Skeletal muscle cell (primary cell): ENCODE measurements around the gene CSNK1G1.
"Not testable (repeated sequence)": the region's sequence is repeated elsewhere in the genome, so short reads cannot be mapped to it uniquely, and the experiment has no call there.

Experiments
- DNase-seq: peaks from one replicate; pipeline ENCODE4 v3.0.0-alpha.2; 2010; ENCODE audit warnings: low read depth
- H3K4me3 ChIP-seq: 2 replicates; pipeline ENCODE4 v1.5.1; 2011; ENCODE audit warnings: low read depth, mild to moderate bottlenecking, control low read depth, low read length, moderate library complexity

CSNK1G1 gene

DNA sequence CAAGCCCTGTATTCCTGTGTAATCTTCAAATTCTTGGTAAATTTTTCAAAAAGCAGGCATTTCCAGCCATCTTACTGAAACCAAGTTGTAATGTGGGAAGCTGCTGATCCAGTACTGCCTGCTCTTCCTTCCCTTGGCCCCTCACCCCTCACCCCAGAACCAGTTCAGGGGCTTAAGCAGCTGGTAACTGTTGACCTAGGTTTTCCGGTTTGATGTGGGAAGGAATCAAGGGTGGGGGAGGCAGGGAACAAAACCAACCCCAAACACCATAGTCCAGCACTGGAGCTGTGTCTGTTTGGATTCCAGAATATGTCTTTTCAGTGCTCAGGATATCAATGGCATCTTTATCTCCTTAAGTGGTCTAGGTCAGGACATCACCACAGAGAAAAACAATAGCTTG, 233.5 kb downstream of the CSNK1G1 start:
- DNase-seq: no peak
- no peak overlapping the region for H3K4me3 ChIP-seq

DNA sequence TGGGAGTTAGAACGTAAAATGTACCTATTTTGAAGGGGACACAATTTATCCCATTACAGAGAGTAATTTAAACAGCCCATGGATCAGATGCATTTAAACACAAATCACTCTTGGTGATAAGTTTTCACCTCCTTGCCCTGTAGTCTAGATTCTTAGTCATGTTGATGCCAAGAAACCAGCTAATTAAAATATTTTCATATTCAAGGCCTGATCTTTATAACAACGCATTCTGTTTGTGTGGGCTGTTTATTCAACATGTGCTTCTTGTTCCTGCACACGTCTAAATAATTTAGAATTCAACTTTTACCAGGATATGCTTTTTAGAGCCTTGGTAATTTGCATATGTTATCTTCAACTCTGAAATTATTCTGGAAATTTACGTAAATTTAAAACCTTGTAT, 234.4 kb downstream of the CSNK1G1 start:
- H3K4me3 ChIP-seq: no peak overlapping the region
- no peak for DNase-seq

DNA sequence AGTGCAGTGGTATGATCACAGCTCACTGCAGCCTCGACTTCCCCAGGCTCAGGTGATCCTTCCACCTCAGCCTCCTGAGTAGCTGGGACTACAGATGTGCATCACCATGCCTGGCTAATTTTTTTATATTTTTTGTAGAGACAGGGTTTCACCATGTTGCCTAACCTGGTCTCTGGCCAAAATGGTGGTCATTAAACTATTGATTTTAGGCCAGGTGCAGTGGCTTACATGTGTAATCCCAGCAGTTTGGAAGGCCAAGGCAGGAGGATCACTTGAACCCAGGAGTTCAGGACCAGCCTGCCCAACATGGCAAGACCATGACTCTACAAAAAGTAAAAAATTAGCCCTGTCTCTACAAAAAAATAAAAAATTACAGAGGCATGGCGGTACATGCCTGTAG, 235.7 kb downstream of the CSNK1G1 start:
- not testable (repeated sequence) for H3K4me3 ChIP-seq, DNase-seq

DNA sequence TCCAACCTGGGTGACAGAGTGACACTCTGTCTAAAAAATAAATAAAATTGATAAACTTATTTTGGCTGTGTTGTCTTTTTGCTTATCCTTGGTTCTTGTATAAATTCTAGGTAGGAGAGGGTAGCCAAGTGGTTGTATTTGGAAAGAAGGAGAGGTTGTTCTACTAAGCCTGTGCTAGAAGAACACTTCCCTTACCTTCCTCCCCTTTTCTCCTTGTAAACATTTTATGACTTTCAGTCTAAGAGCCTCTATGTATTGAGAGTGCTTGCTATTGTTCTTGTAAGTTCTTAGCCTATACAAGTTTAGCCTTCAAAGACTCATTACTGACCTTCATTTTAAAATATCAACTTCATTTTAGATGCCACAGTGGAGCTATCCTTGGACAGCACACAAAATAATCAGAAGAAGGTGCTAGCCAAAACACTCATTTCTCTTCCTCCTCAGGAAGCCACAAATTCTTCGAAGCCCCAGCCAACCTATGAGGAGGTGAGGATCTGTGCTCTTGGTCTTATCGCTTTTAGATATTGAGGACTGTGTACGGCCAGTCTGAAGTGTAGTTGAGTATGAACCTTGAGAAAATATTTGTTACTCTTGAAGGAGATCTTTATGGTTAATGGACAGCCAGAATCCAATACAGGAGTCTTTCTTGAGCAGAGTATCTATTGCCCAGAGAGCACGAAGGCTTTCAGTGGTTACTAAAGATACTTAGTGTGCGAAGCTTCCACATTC, 238.1 kb downstream of the CSNK1G1 start:
- H3K4me3 ChIP-seq: no peak overlapping the region
- no peak for DNase-seq
